Measurements from ENCODE around the gene ENPP6.
"Not testable (repeated sequence)": the region's sequence is repeated elsewhere in the genome, so short reads cannot be mapped to it uniquely, and the experiment has no call there.

The ENPP6 gene

GRCh38 chr4:184146951-184147350 is 70.7 kb downstream of the ENPP6 start:
- no peak for DNase-seq

- DNase-seq: no peak
Measured at GRCh38 chr4:184145596-184145995, 72.1 kb downstream of the ENPP6 start.

GRCh38 chr4:184143770-184144564 is 73.7 kb downstream of the ENPP6 start:
- DNase-seq: no peak

- DNase-seq: no peak
Measured at GRCh38 chr4:184142121-184143000, 75.3 kb downstream of the ENPP6 start.

GRCh38 chr4:184140901-184141300 is 76.8 kb downstream of the ENPP6 start:
- not testable (repeated sequence) for DNase-seq

GRCh38 chr4:184136525-184136924 is 81.1 kb downstream of the ENPP6 start:
- DNase-seq: no peak

GRCh38 chr4:184126800-184127199 is 90.9 kb downstream of the ENPP6 start:
- no peak for DNase-seq

GRCh38 chr4:184122631-184123408 is 94.9 kb downstream of the ENPP6 start:
- DNase-seq: no peak

- no peak for DNase-seq
Measured at GRCh38 chr4:184120549-184121127, 97.0 kb downstream of the ENPP6 start.

- DNase-seq: no peak
Measured at GRCh38 chr4:184117662-184118199, 99.9 kb downstream of the ENPP6 start.

- DNase-seq: no peak
Measured at GRCh38 chr4:184115399-184115798, 102.3 kb downstream of the ENPP6 start.

GRCh38 chr4:184114431-184114830 is 103.2 kb downstream of the ENPP6 start:
- no peak for DNase-seq

- DNase-seq: no peak
Measured at GRCh38 chr4:184112006-184112550, 105.6 kb downstream of the ENPP6 start.

GRCh38 chr4:184111233-184111832 is 106.3 kb downstream of the ENPP6 start:
- no peak for DNase-seq

- no peak for DNase-seq
Measured at GRCh38 chr4:184110452-184111224, 107.0 kb downstream of the ENPP6 start.

- DNase-seq: no peak
Measured at GRCh38 chr4:184108006-184108501, 109.6 kb downstream of the ENPP6 start.

- DNase-seq: no peak
Measured at GRCh38 chr4:184104419-184105101, 113.1 kb downstream of the ENPP6 start.

GRCh38 chr4:184103527-184104264 is 114.0 kb downstream of the ENPP6 start:
- no peak for DNase-seq

- no peak for DNase-seq
Measured at GRCh38 chr4:184102927-184103326, 114.7 kb downstream of the ENPP6 start.
